K562 (cell line): Measurements from ENCODE around the gene TP53BP2. TPM values are rescaled to one million over a fixed set of nuclear protein-coding genes. Genes with fewer than 3 reads are reported as not detected.

Experiments
- ATF4 ChIP-seq: fragments of 450-650 bp; formaldehyde crosslinking; IDR thresholded peaks from 2 replicates; pipeline ENCODE4 v1.4.0; 2022; ENCODE audit warnings: mild to moderate bottlenecking, moderate library complexity
- CBFA2T3 ChIP-seq: fragments of 450-650 bp; IDR thresholded peaks from 2 replicates; pipeline ENCODE4 v1.6.1; 2017
- CEBPB ChIP-seq: fragments of 450-650 bp; IDR thresholded peaks from 2 replicates; pipeline ENCODE4 v1.6.1; 2016; ENCODE audit warnings: missing genetic modification characterization, missing compliant biosample characterization
- E2F8 ChIP-seq: fragments of 450-650 bp; IDR thresholded peaks from 2 replicates; pipeline ENCODE4 v1.7.1; 2018; ENCODE audit warnings: mild to moderate bottlenecking, low read depth; ENCODE audit not compliant: partially characterized antibody
- EWSR1 ChIP-seq: fragments of 450-650 bp; IDR thresholded peaks from 2 replicates; pipeline ENCODE4 v1.6.1; 2018; ENCODE audit warnings: borderline replicate concordance, mild to moderate bottlenecking, low read depth, moderate library complexity; ENCODE audit not compliant: partially characterized antibody
- FOSL1 ChIP-seq: fragments of 200-800 bp; sonication (Bioruptor generic); conservative IDR thresholded peaks from 2 replicates; pipeline ENCODE4 v1.6.1; 2016; ENCODE audit warnings: missing genetic modification characterization, missing compliant biosample characterization
- GABPB1 ChIP-seq: sonication (generic); formaldehyde crosslinking; IDR thresholded peaks from 2 replicates; pipeline ENCODE4 v1.8.0; 2022; ENCODE audit warnings: mild to moderate bottlenecking, missing genetic modification reagents
- HDAC8 ChIP-seq: fragments of 450-650 bp; IDR thresholded peaks from 2 replicates; pipeline ENCODE4 v1.6.1; 2016; ENCODE audit warnings: mild to moderate bottlenecking, missing genetic modification characterization, moderate library complexity, missing compliant biosample characterization
- MCM7 ChIP-seq, 2 experiments: fragments of 450-650 bp; IDR thresholded peaks; 2 replicates each; pipeline ENCODE4 v1.6.1; 2016 to 2018
- MNT ChIP-seq, 2 experiments: fragments of 450-650 bp; conservative IDR thresholded peaks; 2 replicates each; pipeline ENCODE4 v1.6.1; 2017; ENCODE audit warnings: mild to moderate bottlenecking in 2 of 2, moderate library complexity in 2 of 2
- POLR2G ChIP-seq: fragments of 200-400 bp; formaldehyde crosslinking; IDR thresholded peaks from 2 replicates; pipeline ENCODE4 v1.6.1; 2017; ENCODE audit warnings: low read depth, mild to moderate bottlenecking, antibody characterized with exemption, low read length, moderate library complexity
- PRMT5 ChIP-seq: sonication (generic); formaldehyde crosslinking; IDR thresholded peaks from 2 replicates; pipeline ENCODE4 v1.5.0; 2020; ENCODE audit warnings: missing genetic modification reagents
- SAFB2 ChIP-seq: fragments of 200-400 bp; formaldehyde crosslinking; IDR thresholded peaks from 2 replicates; pipeline ENCODE4 v1.6.1; 2018; ENCODE audit warnings: borderline replicate concordance, low read length, low read depth, moderate library complexity; ENCODE audit not compliant: severe bottlenecking
- SMARCA4 ChIP-seq: fragments of 450-650 bp; IDR thresholded peaks from 2 replicates; pipeline ENCODE4 v1.6.1; 2016
- SMARCA5 ChIP-seq: fragments of 450-650 bp; IDR thresholded peaks from 2 replicates; pipeline ENCODE4 v1.6.1; 2016
- TCF3 ChIP-seq: sonication (generic); formaldehyde crosslinking; IDR thresholded peaks from 2 replicates; pipeline ENCODE4 v1.4.0; 2020; ENCODE audit warnings: mild to moderate bottlenecking, missing genetic modification reagents
- TEAD1 ChIP-seq, 2 experiments: fragments of 450-650 bp in 1 of 2; sonication (generic) in 1 of 2; formaldehyde crosslinking; IDR thresholded peaks; 2 replicates each; pipeline versions ENCODE4 v1.4.0 to v1.8.0; 2020 to 2022; ENCODE audit warnings: mild to moderate bottlenecking in 2 of 2, missing genetic modification reagents in 1 of 2
- TEAD4 ChIP-seq, 2 experiments: sonication (generic) in 1 of 2; formaldehyde crosslinking in 1 of 2; IDR thresholded peaks; 2 replicates each; pipeline versions ENCODE4 v1.6.1 to v1.8.0; 2012 to 2022; ENCODE audit warnings: borderline replicate concordance in 1 of 2, inconsistent platforms in 1 of 2, low read length in 1 of 2, mild to moderate bottlenecking in 1 of 2, missing genetic modification reagents in 1 of 2
- TRIM24 ChIP-seq, 2 experiments: fragments of 450-650 bp; IDR thresholded peaks; 2 replicates each; pipeline ENCODE4 v1.6.1; 2016
- ZBTB2 ChIP-seq: fragments of 450-650 bp; IDR thresholded peaks from 2 replicates; pipeline ENCODE4 v1.6.1; 2016; ENCODE audit warnings: antibody characterized with exemption
- ZBTB8A ChIP-seq: fragments of 450-650 bp; IDR thresholded peaks from 2 replicates; pipeline ENCODE4 v1.6.1; 2018; ENCODE audit warnings: mild to moderate bottlenecking, moderate library complexity; ENCODE audit not compliant: partially characterized antibody
- ZNF143 ChIP-seq: sonication (generic); formaldehyde crosslinking; IDR thresholded peaks from 2 replicates; pipeline ENCODE4 v1.9.0; 2022; ENCODE audit warnings: mild to moderate bottlenecking, missing genetic modification reagents
- ZNF707 ChIP-seq: fragments of 250-450 bp; sonication (Bioruptor Pico); conservative IDR thresholded peaks from 2 replicates; pipeline ENCODE4 v1.8.0; 2022; ENCODE audit warnings: inconsistent platforms, mild to moderate bottlenecking, moderate library complexity
- polyA plus RNA-seq, 8 experiments: library from polyadenylated mRNA; depleted of rRNA in 4 of 8; stranded (reverse) in 5 of 8; unstranded in 3 of 8; fragments of >200 nt; fragmentation: Nextera tagmentation in 2 of 8; fragmentation: Illumina TruSeq in 1 of 8; extraction: Ambion mirVana in 2 of 8; extraction: Trizol in 1 of 8; gene quantifications; 2 replicates each; pipeline versions ENCODE4 v1.2.1 to v1.2.3, GENCODE V29; 2011 to 2014; ENCODE audit warnings: inconsistent platforms in 1 of 8, missing spikeins in 1 of 8
- total RNA-seq, 7 experiments: library from RNA; depleted of rRNA in 6 of 7; stranded (reverse); fragments of >200 nt in 6 of 7; fragmentation: Illumina TruSeq in 2 of 7; extraction: Trizol in 2 of 7; gene quantifications; 2 replicates each; pipeline versions ENCODE4 v1.2.1 to v1.2.3, GENCODE V29; 2011 to 2021; ENCODE audit warnings: low replicate concordance in 1 of 7

The TP53BP2 gene
- total and polyA plus RNA-seq, 9 of the 15 experiments (the other 6 are each of a cell fraction or from before 2014, with no cell fraction given), result 17.0 to 69.6 (median 40.1) TPM

GRCh38 chr1:223794136-223794880 is 51.4 kb downstream of the TP53BP2 start (continued):
- TF ChIP-seq ZNF143 (no peak), HDAC8 (tag) (no peak), ZBTB8A (no peak), POLR2G (no peak), MCM7 (IDR thresholded peaks at IDR 0.05) (no peak), ZBTB2 (no peak), GABPB1 (no peak), TEAD4 (IDR thresholded peaks at IDR 0.05; ENCODE audit: low read length) (peak; percentile 54; the same call in 1 of the 2 replicates), TEAD4 (CRISPR knock-in tag; IDR thresholded peaks at IDR 0.05; ENCODE audit: borderline replicate concordance) (no peak), FOSL1 (tag) (peak; percentile 82), ZNF707 (CRISPR knock-in tag) (no peak), SAFB2 (no peak), PRMT5 (CRISPR knock-in tag) (no peak), TRIM24 (IDR thresholded peaks at IDR 0.05) (0 out of 4 replicates have a peak, but pooled peaks of 1 of the 2 experiments have one; percentile 26), SMARCA4 (peak; percentile 65; the same call in 1 of the 2 replicates), ATF4 (CRISPR knock-in tag) (no peak), TEAD1 (CRISPR knock-in tag; IDR thresholded peaks at IDR 0.05) (no peak), TCF3 (CRISPR knock-in tag) (no peak), CBFA2T3 (no peak), MNT (conservative IDR thresholded peaks at IDR 0.05) (0 out of 4 replicates have a peak, but pooled peaks of 1 of the 2 experiments have one; percentile 16), SMARCA5 (no peak), E2F8 (no peak), EWSR1 (no peak), CEBPB (peak; percentile 95)
